DOHH2 (cell line): ENCODE data around the gene SNRNP48.

Experiments used
- H3F3A ChIP-seq: fragments of 200-600 bp; sonication (generic), shearing (Covaris generic); 2 replicates; pipeline ENCODE4 v1.6.0; 2016; ENCODE audit warnings: antibody characterized with exemption, mild to moderate bottlenecking; ENCODE audit not compliant: control insufficient read depth, insufficient read depth
- H3K27ac ChIP-seq: fragments of 200-600 bp; sonication (generic); 2 replicates; pipeline ENCODE4 v1.5.1; 2014; ENCODE audit warnings: low read depth, mild to moderate bottlenecking, low read length, moderate library complexity
- H3K27me3 ChIP-seq: fragments of 200-600 bp; sonication (generic); 2 replicates; pipeline ENCODE4 v1.6.1; 2014; ENCODE audit warnings: mild to moderate bottlenecking, low read length, mixed read lengths; ENCODE audit not compliant: control insufficient read depth
- H3K36me3 ChIP-seq: fragments of 200-600 bp; sonication (generic); 2 replicates; pipeline ENCODE4 v1.6.1; 2014; ENCODE audit warnings: mild to moderate bottlenecking, low read length, moderate library complexity, mixed read lengths; ENCODE audit not compliant: control insufficient read depth
- H3K4me1 ChIP-seq: fragments of 200-600 bp; sonication (generic); 2 replicates; pipeline ENCODE4 v1.6.1; 2014; ENCODE audit warnings: mild to moderate bottlenecking, low read length, mixed read lengths; ENCODE audit not compliant: control insufficient read depth
- H3K4me2 ChIP-seq: fragments of 200-600 bp; sonication (generic); 2 replicates; pipeline ENCODE4 v1.6.0; 2014; ENCODE audit warnings: mild to moderate bottlenecking, low read length, moderate library complexity
- H3K4me3 ChIP-seq: fragments of 200-600 bp; sonication (generic); 2 replicates; pipeline ENCODE4 v1.5.1; 2014; ENCODE audit warnings: mild to moderate bottlenecking, low read length, mixed read lengths
- H3K79me2 ChIP-seq: fragments of 200-600 bp; sonication (generic); 2 replicates; pipeline ENCODE4 v1.6.1; 2014; ENCODE audit warnings: mild to moderate bottlenecking, low read length, mixed read lengths; ENCODE audit not compliant: control insufficient read depth
- H3K9me2 ChIP-seq: fragments of 200-600 bp; sonication (generic); replicated peaks from 2 replicates; pipeline ENCODE4 v1.6.1; 2014; ENCODE audit warnings: mild to moderate bottlenecking, low read length, mixed read lengths; ENCODE audit not compliant: control insufficient read depth
- H3K9me3 ChIP-seq: fragments of 200-600 bp; sonication (generic); 2 replicates; pipeline ENCODE4 v1.6.1; 2014; ENCODE audit warnings: antibody characterized with exemption, low read length, mixed read lengths; ENCODE audit not compliant: control insufficient read depth, insufficient read depth
- H4K20me1 ChIP-seq: fragments of 200-600 bp; sonication (generic); 2 replicates; pipeline ENCODE4 v1.6.0; 2014; ENCODE audit warnings: low read depth, mild to moderate bottlenecking, antibody characterized with exemption, low read length, moderate library complexity; ENCODE audit not compliant: control insufficient read depth, insufficient read depth
- CTCF ChIP-seq: fragments of 200-600 bp; sonication (generic); IDR thresholded peaks from one replicate; pipeline ENCODE4 v1.5.1; 2014; ENCODE audit warnings: antibody characterized with exemption, mild to moderate bottlenecking, low read depth, low read length; ENCODE audit not compliant: poor library complexity, severe bottlenecking
- EZH2phosphoT487 ChIP-seq: fragments of 200-600 bp; sonication (generic); IDR thresholded peaks from 2 replicates; pipeline ENCODE4 v1.6.1; 2017; ENCODE audit warnings: borderline replicate concordance, mild to moderate bottlenecking, antibody characterized with exemption, low read length, moderate library complexity, mixed read lengths

SNRNP48 gene

DNA sequence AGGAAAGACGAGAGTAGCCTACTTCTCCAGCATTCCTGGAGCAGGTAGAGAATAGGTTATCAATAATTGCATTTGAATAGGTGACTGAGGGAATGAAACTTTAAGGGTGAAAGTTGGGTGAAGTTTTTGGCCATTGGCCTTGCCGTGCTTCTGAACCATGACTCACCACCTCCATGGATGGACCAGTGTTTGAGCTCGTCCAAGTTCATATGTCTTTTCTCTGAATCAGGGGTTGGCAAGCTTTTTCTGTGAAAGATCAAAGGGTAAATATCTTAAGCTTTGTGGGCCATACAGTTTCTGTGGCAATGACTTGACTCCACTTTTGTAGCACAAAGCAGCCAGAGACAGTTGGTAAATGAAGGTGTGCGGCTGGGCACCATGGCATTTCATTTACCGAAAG is 31.8 kb downstream of the SNRNP48 start:
- Histone ChIP-seq H3K4me1 (peaks cover 5% of the 10 kb centered on the region; the same call in 1 of the 2 replicates), H3K9me3 (no peaks in the 10 kb centered on the region), H3K4me2 (no peak overlapping the region), H3K4me3 (no peak overlapping the region), H3K27ac (no peak overlapping the region), H3K9me2 (no peaks in the 10 kb centered on the region), H3K79me2 (no peaks in the 10 kb centered on the region), H3F3A (no peaks in the 10 kb centered on the region), H4K20me1 (no peaks in the 10 kb centered on the region), H3K36me3 (no peaks in the 10 kb centered on the region), H3K27me3 (peaks cover 11% of the 10 kb centered on the region; the same call in 1 of the 2 replicates)
- TF ChIP-seq EZH2phosphoT487 (no peak), CTCF (no peak)

DNA sequence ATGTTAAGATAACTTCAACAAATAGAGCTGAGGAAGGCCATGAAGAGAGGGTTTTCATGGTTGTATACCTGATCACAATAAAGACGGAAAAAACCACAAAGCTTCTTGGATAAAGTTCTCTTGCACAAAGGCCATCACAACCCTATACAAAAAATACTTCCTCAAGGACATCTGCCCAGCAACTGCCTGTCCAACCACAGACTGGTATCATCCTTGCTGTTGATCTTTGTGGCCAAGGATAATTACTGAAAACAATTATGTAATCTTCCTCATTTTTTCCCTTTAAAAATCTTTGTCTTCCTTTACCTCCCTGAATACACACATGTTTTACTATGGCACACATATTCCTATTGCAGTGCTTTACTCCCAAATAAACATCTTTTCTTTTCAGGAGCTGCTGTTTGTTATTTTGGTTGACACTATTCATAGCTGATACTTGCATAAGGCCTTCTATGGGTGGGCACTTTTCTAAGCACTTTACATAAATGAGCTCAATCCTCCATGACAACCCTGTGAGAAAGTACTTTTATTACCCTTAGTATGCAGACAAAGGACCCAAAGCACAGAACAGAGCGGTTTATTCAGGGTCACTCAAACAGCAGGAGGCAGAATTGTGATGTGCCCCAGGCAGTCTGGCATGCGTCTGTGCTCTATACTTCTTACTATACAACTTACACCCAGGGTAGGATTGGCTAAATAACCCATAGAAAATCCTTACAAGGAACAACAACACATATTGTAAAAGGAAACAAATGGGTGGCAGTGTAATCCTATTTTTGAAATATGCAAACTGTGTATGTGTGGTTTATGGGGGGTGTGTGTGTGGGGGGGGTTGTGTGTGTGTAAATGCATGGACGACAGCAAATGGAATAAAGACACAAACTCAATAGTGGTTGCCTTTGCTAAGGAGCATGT is 35.1 kb downstream of the SNRNP48 start:
- H3K9me3 ChIP-seq: no peaks in the 10 kb centered on the region
- no peak overlapping the region for H3K27ac ChIP-seq
- H3K4me2 ChIP-seq: no peak overlapping the region
- no peaks in the 10 kb centered on the region for H3K9me2 ChIP-seq
- no peaks in the 10 kb centered on the region for H3K36me3 ChIP-seq
- H3K27me3 ChIP-seq: 0 out of 2 replicates have a peak, but pooled peaks cover 2% of the 10 kb centered on the region
- peaks cover 5% of the 10 kb centered on the region; the same call in 1 of the 2 replicates for H3K4me1 ChIP-seq
- H3K4me3 ChIP-seq: no peak overlapping the region
- no peaks in the 10 kb centered on the region for H3K79me2 ChIP-seq
- H4K20me1 ChIP-seq: no peaks in the 10 kb centered on the region
- H3F3A ChIP-seq: no peaks in the 10 kb centered on the region
- TF ChIP-seq CTCF (no peak), EZH2phosphoT487 (no peak)

DNA sequence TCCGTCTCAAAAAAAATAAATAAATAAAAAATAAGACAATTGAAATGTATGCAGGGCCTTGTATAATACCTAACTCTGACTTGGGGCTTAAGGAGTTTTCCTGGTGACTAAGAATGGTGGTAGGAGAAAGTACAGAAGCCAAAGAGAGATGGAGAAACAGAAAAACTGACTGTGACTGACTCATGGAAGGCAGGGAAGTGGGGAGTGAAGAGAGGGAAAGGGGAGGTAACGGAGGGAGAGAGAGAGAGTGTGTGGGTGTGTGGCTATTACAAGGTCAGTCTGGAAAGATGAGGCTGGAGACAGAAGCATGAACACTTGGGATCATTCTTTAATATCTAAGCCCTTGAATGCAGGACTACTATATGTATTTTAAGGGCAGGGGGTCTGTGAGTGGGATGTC is 38.5 kb downstream of the SNRNP48 start:
- no peaks in the 10 kb centered on the region for H3F3A ChIP-seq
- no peaks in the 10 kb centered on the region for H4K20me1 ChIP-seq
- H3K4me2 ChIP-seq: no peak overlapping the region
- H3K36me3 ChIP-seq: no peaks in the 10 kb centered on the region
- 0 out of 2 replicates have a peak, but pooled peaks cover 2% of the 10 kb centered on the region for H3K27me3 ChIP-seq
- H3K9me3 ChIP-seq: no peaks in the 10 kb centered on the region
- peaks cover 5% of the 10 kb centered on the region; the same call in 1 of the 2 replicates for H3K4me1 ChIP-seq
- no peaks in the 10 kb centered on the region for H3K9me2 ChIP-seq
- H3K79me2 ChIP-seq: no peaks in the 10 kb centered on the region
- no peak overlapping the region for H3K4me3 ChIP-seq
- H3K27ac ChIP-seq: no peak overlapping the region
- TF ChIP-seq CTCF (no peak), EZH2phosphoT487 (no peak)
